GM23338 (cell line): Measurements from ENCODE around the gene MYO1C. TPM values are rescaled to one million over a fixed set of nuclear protein-coding genes. Genes with fewer than 3 reads are reported as not detected.

ENCODE experiments used
- ATAC-seq: fragments of 200-7000 bp; cut with Tn5 transposase; 3 replicates; pipeline ENCODE4 v1.9.1; 2020
- DNase-seq: peaks from one replicate; pipeline ENCODE4 v3.0.0-alpha.2; 2015; ENCODE audit warnings: low spot score
- H2AFZ ChIP-seq: fragments of 200-600 bp; sonication (generic); 2 replicates; pipeline ENCODE4 v1.8.0; 2016; ENCODE audit warnings: antibody characterized with exemption, mild to moderate bottlenecking, moderate library complexity
- H3F3A ChIP-seq: fragments of 200-600 bp; sonication (generic); replicated peaks from 2 replicates; pipeline ENCODE4 v1.8.0; 2017; ENCODE audit warnings: antibody characterized with exemption, mixed run types, low read depth
- H3K27ac ChIP-seq: fragments of 200-600 bp; sonication (generic); 2 replicates; pipeline ENCODE4 v1.6.1; 2016; ENCODE audit warnings: low read depth
- H3K27me3 ChIP-seq: fragments of 200-600 bp; sonication (generic); 2 replicates; pipeline ENCODE4 v1.8.0; 2016; ENCODE audit warnings: mild to moderate bottlenecking, mixed run types, moderate library complexity; ENCODE audit not compliant: insufficient read depth
- H3K36me3 ChIP-seq: fragments of 200-600 bp; sonication (generic); 2 replicates; pipeline ENCODE4 v1.8.0; 2016; ENCODE audit warnings: mild to moderate bottlenecking; ENCODE audit not compliant: insufficient read depth
- H3K4me1 ChIP-seq: fragments of 200-600 bp; sonication (generic); 2 replicates; pipeline ENCODE4 v1.8.0; 2016; ENCODE audit warnings: mild to moderate bottlenecking, moderate library complexity; ENCODE audit not compliant: insufficient read depth
- H3K4me2 ChIP-seq: fragments of 200-600 bp; sonication (generic); 2 replicates; pipeline ENCODE4 v1.7.1; 2017; ENCODE audit warnings: mixed run types
- H3K4me3 ChIP-seq: fragments of 200-600 bp; sonication (generic); 2 replicates; pipeline ENCODE4 v1.6.1; 2016; ENCODE audit warnings: mixed run types
- H3K79me2 ChIP-seq: fragments of 200-600 bp; sonication (generic); replicated peaks from 2 replicates; pipeline ENCODE4 v1.8.0; 2017; ENCODE audit warnings: mild to moderate bottlenecking; ENCODE audit not compliant: insufficient read depth
- H3K9me2 ChIP-seq: fragments of 200-600 bp; sonication (generic); 2 replicates; pipeline ENCODE4 v1.8.0; 2017; ENCODE audit not compliant: insufficient read depth
- H4K20me1 ChIP-seq: fragments of 200-600 bp; sonication (generic); replicated peaks from 2 replicates; pipeline ENCODE4 v1.8.0; 2017; ENCODE audit warnings: mild to moderate bottlenecking; ENCODE audit not compliant: insufficient read depth
- H3K27ac Mint-ChIP-seq: 2 replicates; pipeline ENCODE4 v1.8.0; 2020; ENCODE audit warnings: inconsistent platforms, mild to moderate bottlenecking, moderate library complexity, mixed read lengths
- H3K27me3 Mint-ChIP-seq: 3 replicates; pipeline ENCODE4 v1.8.0; 2022; ENCODE audit warnings: low read depth, mild to moderate bottlenecking, moderate library complexity, mixed read lengths, inconsistent platforms; ENCODE audit not compliant: insufficient read depth, poor library complexity
- H3K36me3 Mint-ChIP-seq: 3 replicates; pipeline ENCODE4 v1.8.0; 2021; ENCODE audit warnings: low read depth, mild to moderate bottlenecking, inconsistent platforms, moderate library complexity, mixed read lengths
- H3K4me1 Mint-ChIP-seq: 3 replicates; pipeline ENCODE4 v1.8.0; 2020; ENCODE audit warnings: mild to moderate bottlenecking, inconsistent platforms, mixed read lengths
- H3K4me3 Mint-ChIP-seq: 3 replicates; pipeline ENCODE4 v1.8.0; 2021; ENCODE audit warnings: moderate library complexity, mild to moderate bottlenecking, inconsistent platforms, mixed read lengths
- H3K9me3 Mint-ChIP-seq: 3 replicates; pipeline ENCODE4 v1.8.0; 2020; ENCODE audit warnings: moderate library complexity, mild to moderate bottlenecking, inconsistent platforms, mixed read lengths
- CREB1 ChIP-seq: fragments of 250-450 bp; sonication (Bioruptor Pico); IDR thresholded peaks from 2 replicates; pipeline ENCODE4 v1.5.0; 2020; ENCODE audit warnings: low read depth, mild to moderate bottlenecking, moderate library complexity
- EZH2 ChIP-seq: fragments of 200-600 bp; sonication (generic); IDR thresholded peaks from one replicate; pipeline ENCODE4 v1.8.0; 2017; ENCODE audit warnings: antibody characterized with exemption, mild to moderate bottlenecking, low read depth; ENCODE audit not compliant: unreplicated experiment
- EZH2phosphoT487 ChIP-seq: fragments of 200-600 bp; sonication (generic); IDR thresholded peaks from one replicate; pipeline ENCODE4 v1.8.1; 2018; ENCODE audit warnings: antibody characterized with exemption; ENCODE audit not compliant: unreplicated experiment
- JUNB ChIP-seq: IDR thresholded peaks from one replicate; pipeline ENCODE4 v1.6.1; 2016; ENCODE audit warnings: antibody characterized with exemption; ENCODE audit not compliant: unreplicated experiment
- NANOG ChIP-seq: IDR thresholded peaks from 2 replicates; pipeline ENCODE4 v1.6.1; 2016; ENCODE audit warnings: antibody characterized with exemption, borderline replicate concordance
- POLR2AphosphoS5 ChIP-seq: IDR thresholded peaks from 2 replicates; pipeline ENCODE4 v1.6.1; 2016; ENCODE audit warnings: antibody characterized with exemption, low read depth
- STAT1 ChIP-seq: IDR thresholded peaks from one replicate; pipeline ENCODE4 v1.6.1; 2016; ENCODE audit warnings: antibody characterized with exemption; ENCODE audit not compliant: unreplicated experiment
- ZNF114 ChIP-seq: fragments of 250-450 bp; sonication (Bioruptor Pico); IDR thresholded peaks from 2 replicates; pipeline ENCODE4 v1.5.0; 2020; ENCODE audit warnings: mild to moderate bottlenecking, moderate library complexity
- ZNF331 ChIP-seq: fragments of 250-450 bp; sonication (Bioruptor Pico); IDR thresholded peaks from 2 replicates; pipeline ENCODE4 v1.5.0; 2020; ENCODE audit warnings: low read depth, mild to moderate bottlenecking, moderate library complexity
- polyA plus RNA-seq: library from polyadenylated mRNA; unstranded; fragments of >200 nt; fragmentation: Nextera tagmentation; extraction: Ambion mirVana; gene quantifications from 2 replicates; pipeline ENCODE4 v1.2.1, GENCODE V29; 2016
- total RNA-seq: library from RNA; depleted of rRNA; stranded (reverse); fragments of >200 nt; shearing (Covaris generic); gene quantifications from 2 replicates; pipeline ENCODE4 v1.2.3, GENCODE V29; 2014
- TF ChIP-seq, protein P1 (sequence below): IDR thresholded peaks from 2 replicates; pipeline ENCODE4 v1.6.1; 2016; ENCODE audit warnings: antibody characterized with exemption
- TF ChIP-seq, protein P2 (sequence below), 2 experiments: fragments of 200-600 bp in 1 of 2; sonication (generic) in 1 of 2; conservative IDR thresholded peaks; 2 replicates each; pipeline versions ENCODE4 v1.5.1 to v1.6.1; 2016 to 2017; ENCODE audit warnings: antibody characterized with exemption in 2 of 2, low read depth in 2 of 2, mild to moderate bottlenecking in 2 of 2, moderate library complexity in 1 of 2
- TF ChIP-seq, protein P3 (sequence below): IDR thresholded peaks from one replicate; pipeline ENCODE4 v1.6.1; 2018; ENCODE audit warnings: antibody characterized with exemption; ENCODE audit not compliant: unreplicated experiment

MYO1C gene
- total and polyA plus RNA-seq, 2 experiments from 2014 or later, result 13.9 to 35.2 TPM

DNA sequence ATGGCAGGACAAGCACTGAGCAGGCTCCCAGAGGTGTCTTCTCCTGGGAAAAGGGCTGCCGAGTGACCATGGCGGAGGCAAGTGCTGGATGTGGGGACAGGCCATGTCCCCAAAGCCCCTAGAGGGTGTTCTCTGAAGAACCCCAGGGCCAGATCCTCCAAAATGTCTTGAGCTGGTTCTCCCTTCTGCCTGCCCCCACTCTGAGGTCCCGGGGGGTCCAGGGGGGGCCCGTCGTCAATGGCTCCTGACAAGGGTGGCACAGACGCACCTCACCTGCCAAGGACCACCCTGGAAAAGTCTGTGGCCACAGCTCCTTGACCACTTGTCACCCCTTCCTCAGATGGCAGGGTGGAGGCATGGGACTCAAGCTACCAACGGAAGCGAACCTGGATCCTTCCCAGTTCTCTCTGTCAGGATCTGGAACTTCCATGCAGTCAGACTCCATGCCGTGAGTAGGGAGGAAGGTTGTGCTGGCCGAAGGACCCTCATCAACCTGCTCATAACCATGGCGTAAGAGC lies 2.3 kb upstream of the MYO1C start (continued):
- TF ChIP-seq, protein P1, sequence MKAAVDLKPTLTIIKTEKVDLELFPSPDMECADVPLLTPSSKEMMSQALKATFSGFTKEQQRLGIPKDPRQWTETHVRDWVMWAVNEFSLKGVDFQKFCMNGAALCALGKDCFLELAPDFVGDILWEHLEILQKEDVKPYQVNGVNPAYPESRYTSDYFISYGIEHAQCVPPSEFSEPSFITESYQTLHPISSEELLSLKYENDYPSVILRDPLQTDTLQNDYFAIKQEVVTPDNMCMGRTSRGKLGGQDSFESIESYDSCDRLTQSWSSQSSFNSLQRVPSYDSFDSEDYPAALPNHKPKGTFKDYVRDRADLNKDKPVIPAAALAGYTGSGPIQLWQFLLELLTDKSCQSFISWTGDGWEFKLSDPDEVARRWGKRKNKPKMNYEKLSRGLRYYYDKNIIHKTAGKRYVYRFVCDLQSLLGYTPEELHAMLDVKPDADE, result no peak
- TF ChIP-seq EZH2phosphoT487 (no peak), JUNB (no peak), CREB1 (CRISPR knock-in tag) (no peak), ZNF331 (no peak), NANOG (no peak)
- TF ChIP-seq, protein P2, sequence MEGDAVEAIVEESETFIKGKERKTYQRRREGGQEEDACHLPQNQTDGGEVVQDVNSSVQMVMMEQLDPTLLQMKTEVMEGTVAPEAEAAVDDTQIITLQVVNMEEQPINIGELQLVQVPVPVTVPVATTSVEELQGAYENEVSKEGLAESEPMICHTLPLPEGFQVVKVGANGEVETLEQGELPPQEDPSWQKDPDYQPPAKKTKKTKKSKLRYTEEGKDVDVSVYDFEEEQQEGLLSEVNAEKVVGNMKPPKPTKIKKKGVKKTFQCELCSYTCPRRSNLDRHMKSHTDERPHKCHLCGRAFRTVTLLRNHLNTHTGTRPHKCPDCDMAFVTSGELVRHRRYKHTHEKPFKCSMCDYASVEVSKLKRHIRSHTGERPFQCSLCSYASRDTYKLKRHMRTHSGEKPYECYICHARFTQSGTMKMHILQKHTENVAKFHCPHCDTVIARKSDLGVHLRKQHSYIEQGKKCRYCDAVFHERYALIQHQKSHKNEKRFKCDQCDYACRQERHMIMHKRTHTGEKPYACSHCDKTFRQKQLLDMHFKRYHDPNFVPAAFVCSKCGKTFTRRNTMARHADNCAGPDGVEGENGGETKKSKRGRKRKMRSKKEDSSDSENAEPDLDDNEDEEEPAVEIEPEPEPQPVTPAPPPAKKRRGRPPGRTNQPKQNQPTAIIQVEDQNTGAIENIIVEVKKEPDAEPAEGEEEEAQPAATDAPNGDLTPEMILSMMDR (conservative IDR thresholded peaks at IDR 0.05; ENCODE audit: low read depth in 2 of 2), result no peak
- TF ChIP-seq, protein P3, sequence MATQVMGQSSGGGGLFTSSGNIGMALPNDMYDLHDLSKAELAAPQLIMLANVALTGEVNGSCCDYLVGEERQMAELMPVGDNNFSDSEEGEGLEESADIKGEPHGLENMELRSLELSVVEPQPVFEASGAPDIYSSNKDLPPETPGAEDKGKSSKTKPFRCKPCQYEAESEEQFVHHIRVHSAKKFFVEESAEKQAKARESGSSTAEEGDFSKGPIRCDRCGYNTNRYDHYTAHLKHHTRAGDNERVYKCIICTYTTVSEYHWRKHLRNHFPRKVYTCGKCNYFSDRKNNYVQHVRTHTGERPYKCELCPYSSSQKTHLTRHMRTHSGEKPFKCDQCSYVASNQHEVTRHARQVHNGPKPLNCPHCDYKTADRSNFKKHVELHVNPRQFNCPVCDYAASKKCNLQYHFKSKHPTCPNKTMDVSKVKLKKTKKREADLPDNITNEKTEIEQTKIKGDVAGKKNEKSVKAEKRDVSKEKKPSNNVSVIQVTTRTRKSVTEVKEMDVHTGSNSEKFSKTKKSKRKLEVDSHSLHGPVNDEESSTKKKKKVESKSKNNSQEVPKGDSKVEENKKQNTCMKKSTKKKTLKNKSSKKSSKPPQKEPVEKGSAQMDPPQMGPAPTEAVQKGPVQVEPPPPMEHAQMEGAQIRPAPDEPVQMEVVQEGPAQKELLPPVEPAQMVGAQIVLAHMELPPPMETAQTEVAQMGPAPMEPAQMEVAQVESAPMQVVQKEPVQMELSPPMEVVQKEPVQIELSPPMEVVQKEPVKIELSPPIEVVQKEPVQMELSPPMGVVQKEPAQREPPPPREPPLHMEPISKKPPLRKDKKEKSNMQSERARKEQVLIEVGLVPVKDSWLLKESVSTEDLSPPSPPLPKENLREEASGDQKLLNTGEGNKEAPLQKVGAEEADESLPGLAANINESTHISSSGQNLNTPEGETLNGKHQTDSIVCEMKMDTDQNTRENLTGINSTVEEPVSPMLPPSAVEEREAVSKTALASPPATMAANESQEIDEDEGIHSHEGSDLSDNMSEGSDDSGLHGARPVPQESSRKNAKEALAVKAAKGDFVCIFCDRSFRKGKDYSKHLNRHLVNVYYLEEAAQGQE, result no peak

- no peak overlapping the region for H3K4me3 ChIP-seq
- no peak overlapping the region for H3K27ac ChIP-seq
- peaks cover 6% of the 10 kb centered on the region; the same call in 1 of the 2 replicates for H3K4me1 ChIP-seq
- TF ChIP-seq EZH2, result no peak
- TF ChIP-seq POLR2AphosphoS5, result no peak
- TF ChIP-seq, protein P2 (conservative IDR thresholded peaks at IDR 0.05; ENCODE audit: low read depth in 2 of 2), result no peak
- TF ChIP-seq CREB1 (CRISPR knock-in tag), result no peak
- TF ChIP-seq NANOG, result no peak
- TF ChIP-seq ZNF331, result no peak
- TF ChIP-seq STAT1, result no peak
- no peak for TF ChIP-seq JUNB
- no peak for TF ChIP-seq ZNF114 (CRISPR knock-in tag)
- TF ChIP-seq, protein P1, result no peak
- TF ChIP-seq EZH2phosphoT487, result no peak
- TF ChIP-seq, protein P3, result no peak
- Mint-ChIP-seq H3K4me1 (peaks cover 18% of the 10 kb centered on the region), H3K27me3 (peaks cover 15% of the 10 kb centered on the region), H3K36me3 (no peaks in the 10 kb centered on the region), H3K4me3 (no peak overlapping the region), H3K9me3 (no peaks in the 10 kb centered on the region; the same call in 2 of the 3 replicates), H3K27ac (no peak overlapping the region)
- no peak overlapping the region for H2AFZ ChIP-seq
- peaks cover 15% of the 10 kb centered on the region for H3K27me3 ChIP-seq
- H3K4me2 ChIP-seq, result no peak overlapping the region
- no peaks in the 10 kb centered on the region for H3K36me3 ChIP-seq
- DNase-seq (no peak), ATAC-seq (no peak)
- peaks cover 5% of the 10 kb centered on the region; the same call in 1 of the 2 replicates for H3K79me2 ChIP-seq
- 0 out of 2 replicates have a peak, but pooled peaks cover 16% of the 10 kb centered on the region for H3F3A ChIP-seq
- H4K20me1 ChIP-seq, result no peaks in the 10 kb centered on the region; the same call in 1 of the 2 replicates
- H3K9me2 ChIP-seq, result no peaks in the 10 kb centered on the region
Measured at GRCh38 chr17:1494203-1494602, 1.7 kb upstream of the MYO1C start.
